Measurements from ENCODE around the gene HRH1. TPM values are rescaled to one million over a fixed set of nuclear protein-coding genes. Genes with fewer than 3 reads are reported as not detected.

HRH1 gene
- total and polyA plus RNA-seq, 11 donors: 0.40 to 4.3 (median 1.3) TPM

DNA sequence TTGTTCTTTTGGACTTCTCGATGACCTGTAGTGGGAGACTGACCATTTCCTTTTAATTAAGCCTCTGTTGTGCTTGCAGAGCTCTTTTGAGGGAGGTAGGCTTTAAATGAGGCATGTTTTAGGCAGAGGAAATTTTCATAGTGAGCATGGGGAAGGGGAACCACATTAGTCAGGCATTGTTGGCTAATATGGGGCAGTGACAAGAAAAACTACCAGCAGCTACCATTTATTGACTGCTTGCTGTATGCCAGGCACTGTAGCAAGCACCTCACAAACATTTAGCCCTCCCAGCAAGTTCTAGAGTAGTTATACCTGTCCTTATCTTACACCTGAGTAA, 128.8 kb downstream of the HRH1 start:
- WGBS, 4 donors: 33 to 80% (median 65%) methylated on average over 1 of the region's 1 CpG
- intact Hi-C loops (cut with DNase I): no loop called here
- no peak overlapping the region for H3K4me3 ChIP-seq

DNA sequence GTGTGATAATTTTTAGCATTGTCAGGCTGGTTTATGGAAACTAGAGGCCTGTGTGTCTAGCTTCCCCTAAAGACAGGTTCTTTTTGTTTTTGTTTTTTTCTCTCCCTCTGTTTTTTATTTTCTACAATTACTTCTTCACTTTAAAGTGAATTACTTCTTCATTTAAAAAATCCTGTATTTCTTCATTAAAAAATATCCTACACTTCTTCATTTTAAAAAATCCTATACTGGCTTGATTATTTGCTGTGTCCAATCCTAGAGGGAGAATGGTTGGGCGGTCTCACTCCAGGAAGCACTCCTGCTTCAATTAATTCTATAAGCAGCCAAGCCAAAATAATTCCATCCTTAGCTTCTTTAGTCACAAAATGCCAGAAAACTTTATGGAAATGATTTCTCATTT, 129.7 kb downstream of the HRH1 start:
- H3K4me3 ChIP-seq: no peak overlapping the region
- intact Hi-C loops (cut with DNase I): no loop called here
- 92 to 100% (median 97%) methylated on average over 1 of the region's 1 CpG for WGBS, 4 donors
- ATAC-seq: no peak
- peak overlapping the region in 1 of 12 donors; percentile 71 for H3K27ac ChIP-seq
- peaks cover 12 to 65% (median 34%) of the 10 kb centered on the region in 12 donors for H3K4me1 ChIP-seq
- H3K36me3 ChIP-seq: peaks cover 0 to 42% (median 12%) of the 10 kb centered on the region in 9 donors
- DNase-seq: no peak
- no peaks in the 10 kb centered on the region for H3K9me3 ChIP-seq
- no peak for TF ChIP-seq POLR2A (IDR thresholded peaks at IDR 0.05)
- TF ChIP-seq, protein P1, sequence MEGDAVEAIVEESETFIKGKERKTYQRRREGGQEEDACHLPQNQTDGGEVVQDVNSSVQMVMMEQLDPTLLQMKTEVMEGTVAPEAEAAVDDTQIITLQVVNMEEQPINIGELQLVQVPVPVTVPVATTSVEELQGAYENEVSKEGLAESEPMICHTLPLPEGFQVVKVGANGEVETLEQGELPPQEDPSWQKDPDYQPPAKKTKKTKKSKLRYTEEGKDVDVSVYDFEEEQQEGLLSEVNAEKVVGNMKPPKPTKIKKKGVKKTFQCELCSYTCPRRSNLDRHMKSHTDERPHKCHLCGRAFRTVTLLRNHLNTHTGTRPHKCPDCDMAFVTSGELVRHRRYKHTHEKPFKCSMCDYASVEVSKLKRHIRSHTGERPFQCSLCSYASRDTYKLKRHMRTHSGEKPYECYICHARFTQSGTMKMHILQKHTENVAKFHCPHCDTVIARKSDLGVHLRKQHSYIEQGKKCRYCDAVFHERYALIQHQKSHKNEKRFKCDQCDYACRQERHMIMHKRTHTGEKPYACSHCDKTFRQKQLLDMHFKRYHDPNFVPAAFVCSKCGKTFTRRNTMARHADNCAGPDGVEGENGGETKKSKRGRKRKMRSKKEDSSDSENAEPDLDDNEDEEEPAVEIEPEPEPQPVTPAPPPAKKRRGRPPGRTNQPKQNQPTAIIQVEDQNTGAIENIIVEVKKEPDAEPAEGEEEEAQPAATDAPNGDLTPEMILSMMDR (IDR thresholded peaks at IDR 0.05): no peak
- no peaks in the 10 kb centered on the region for H3K27me3 ChIP-seq

More for the DNA sequence above, 128.8 kb downstream of the HRH1 start:
- Histone ChIP-seq H3K36me3 (peaks cover 0 to 44% (median 16%) of the 10 kb centered on the region in 9 donors), H3K27me3 (no peaks in the 10 kb centered on the region), H3K4me1 (peaks cover 10 to 65% (median 26%) of the 10 kb centered on the region in 12 donors), H3K9me3 (no peaks in the 10 kb centered on the region), H3K27ac (peak overlapping the region in 10 of 12 donors; percentile 20 to 86 (median 56))
- ATAC-seq: peak in 1 of 4 donors; percentile 10
- no peak for TF ChIP-seq POLR2A (IDR thresholded peaks at IDR 0.05)
- TF ChIP-seq, protein P1 (IDR thresholded peaks at IDR 0.05): no peak
- DNase-seq: no peak

- Histone ChIP-seq H3K4me3 (no peak overlapping the region), H3K27me3 (no peaks in the 10 kb centered on the region), H3K4me1 (peaks cover 13 to 78% (median 43%) of the 10 kb centered on the region in 12 donors), H3K9me3 (no peaks in the 10 kb centered on the region), H3K36me3 (peaks cover 0 to 41% (median 12%) of the 10 kb centered on the region in 9 donors), H3K27ac (peak overlapping the region in 1 of 12 donors; percentile 29)
- DNase-seq: no peak
- ATAC-seq: no peak
- 64 to 82% (median 76%) methylated on average over 2 of the region's 2 CpGs for WGBS, 4 donors
- TF ChIP-seq, protein P1 (IDR thresholded peaks at IDR 0.05): no peak
- TF ChIP-seq POLR2A (IDR thresholded peaks at IDR 0.05): no peak
- intact Hi-C loops (cut with DNase I): no loop called here
Measured at GRCh38 chr3:11285471-11285870, 131.2 kb downstream of the HRH1 start.

DNA sequence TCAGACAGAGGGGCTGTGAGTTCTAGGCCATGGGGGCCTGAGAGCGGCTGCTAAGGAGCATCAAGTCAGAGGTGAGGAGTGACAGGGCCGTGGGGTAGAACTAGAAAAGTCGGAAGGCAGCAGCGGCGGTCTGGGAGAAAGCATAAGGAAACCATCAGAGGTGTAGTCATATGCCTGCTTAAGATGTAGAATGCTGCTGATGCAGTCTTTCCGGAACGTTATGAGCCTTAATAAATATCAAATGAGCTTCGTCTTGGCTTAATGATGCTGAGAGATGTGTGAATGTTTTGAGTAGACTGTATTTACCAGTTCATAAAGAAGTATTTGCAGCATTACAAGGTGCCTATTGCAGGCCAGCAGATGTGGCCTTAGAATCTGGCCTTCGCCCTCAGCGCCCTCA, 133.1 kb downstream of the HRH1 start:
- 78 to 92% (median 89%) methylated on average over 9 to 10 of the region's 10 CpGs for WGBS, 4 donors
- ATAC-seq: no peak
- Histone ChIP-seq H3K9me3 (no peaks in the 10 kb centered on the region), H3K4me1 (peaks cover 13 to 83% (median 42%) of the 10 kb centered on the region in 12 donors), H3K27me3 (no peaks in the 10 kb centered on the region), H3K27ac (peak overlapping the region in 10 of 12 donors; percentile 0 to 93 (median 63)), H3K4me3 (no peak overlapping the region), H3K36me3 (peaks cover 0 to 25% (median 0%) of the 10 kb centered on the region in 9 donors)
- intact Hi-C loops (cut with DNase I): no loop called here
- no peak for DNase-seq
- TF ChIP-seq POLR2A (IDR thresholded peaks at IDR 0.05): no peak
- TF ChIP-seq, protein P1 (IDR thresholded peaks at IDR 0.05): no peak

All from heart left ventricle (tissue), 16 donors.